Stimulated activated CD8-positive, alpha-beta memory T cell treated with anti-CD3 and anti-CD28 coated beads, Interleukin-2, amount 100 ng/mL, for 1 hour (primary cell): Measurements from ENCODE around the gene EHF.

Source experiments
- DNase-seq, 2 donors: peaks; one replicate each; pipeline ENCODE4 v3.0.0-alpha.2; 2020; ENCODE audit warnings: low read depth in 2 of 2

The EHF gene

DNA sequence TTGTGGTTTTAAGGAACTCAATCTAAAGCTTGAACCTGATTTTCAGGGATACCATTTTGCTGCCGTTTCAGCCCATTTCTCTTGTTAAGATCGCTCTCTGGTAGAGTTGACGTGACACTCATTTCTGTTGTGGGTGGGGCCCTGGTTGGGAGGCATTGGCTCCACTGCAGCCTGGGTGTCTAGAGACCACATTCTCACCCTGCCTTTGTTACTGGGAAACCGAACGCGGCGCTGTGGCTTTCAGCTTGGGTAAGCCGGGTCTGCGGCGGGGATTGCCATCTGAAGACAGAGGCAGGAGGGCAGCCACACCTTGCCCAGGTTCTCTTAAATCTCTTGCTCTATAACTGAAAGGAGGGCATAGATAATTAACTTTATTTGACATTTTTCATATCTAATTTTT is 3.2 kb downstream of the EHF start:
- DNase-seq, result no peak

DNA sequence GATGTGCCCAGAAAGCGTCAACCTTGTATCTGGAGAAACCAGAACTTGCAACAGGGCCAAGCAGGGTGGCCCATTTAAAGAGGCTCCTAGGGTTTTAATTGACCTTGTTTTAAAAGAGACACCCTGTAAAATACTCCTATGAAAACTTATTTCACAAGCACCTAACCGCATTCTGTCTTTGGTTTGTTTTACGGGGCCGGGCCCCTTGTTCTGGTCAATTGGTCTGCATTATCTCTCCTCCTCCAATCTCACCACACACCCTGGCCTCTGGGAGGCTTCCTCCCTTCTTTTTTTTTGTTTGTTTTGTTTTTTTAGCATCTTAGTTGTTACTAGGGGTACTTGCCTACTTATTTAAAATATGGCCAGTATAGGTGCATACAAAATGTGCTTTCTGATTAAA is 4.7 kb downstream of the EHF start:
- DNase-seq, result no peak

- DNase-seq, result no peak
Observed at GRCh38 chr11:34626393-34626792, 5.5 kb downstream of the EHF start.

DNA sequence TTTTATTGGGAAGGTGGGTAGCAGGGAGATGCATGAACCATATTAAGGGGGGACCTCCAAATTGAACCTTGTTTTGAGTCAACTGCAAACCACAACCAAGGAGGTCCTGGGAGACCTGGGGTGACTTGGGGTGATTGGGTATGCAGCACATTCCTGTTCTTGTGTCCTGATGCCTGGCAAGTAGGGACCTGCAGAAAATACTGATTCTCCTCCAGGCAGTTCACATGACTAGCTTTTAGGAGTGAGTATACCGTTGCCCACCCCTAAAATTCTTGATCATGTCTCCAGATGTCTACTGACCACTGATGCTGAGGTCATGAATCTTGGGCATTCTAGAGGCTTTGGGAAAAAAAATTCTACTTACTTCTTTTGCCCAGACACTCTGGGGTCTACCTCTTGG is 6.3 kb downstream of the EHF start:
- no peak for DNase-seq

DNA sequence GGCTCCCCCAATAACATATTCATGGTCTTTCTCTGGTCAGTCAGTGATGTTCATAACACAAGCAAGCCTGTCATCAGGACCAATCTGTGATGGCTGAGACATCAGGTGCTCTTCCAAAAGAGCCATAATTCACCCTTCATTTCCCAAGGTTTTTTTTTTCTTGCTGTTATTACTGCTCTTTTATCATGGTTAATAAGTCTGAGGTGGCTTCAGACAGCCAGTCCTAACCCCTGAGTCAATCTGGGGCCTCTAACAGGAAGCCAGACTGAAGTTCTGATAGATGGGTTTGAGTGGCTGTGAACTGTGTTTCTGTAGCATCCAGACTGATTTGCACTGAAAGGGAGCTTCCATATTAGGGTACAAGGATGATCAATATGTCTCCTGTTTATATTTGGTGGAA is 8.8 kb downstream of the EHF start:
- no peak for DNase-seq

- no peak for DNase-seq
Observed at GRCh38 chr11:34630544-34630943, 9.7 kb downstream of the EHF start.

GRCh38 chr11:34631297-34631696 is 10.4 kb downstream of the EHF start:
- DNase-seq, result no peak

DNA sequence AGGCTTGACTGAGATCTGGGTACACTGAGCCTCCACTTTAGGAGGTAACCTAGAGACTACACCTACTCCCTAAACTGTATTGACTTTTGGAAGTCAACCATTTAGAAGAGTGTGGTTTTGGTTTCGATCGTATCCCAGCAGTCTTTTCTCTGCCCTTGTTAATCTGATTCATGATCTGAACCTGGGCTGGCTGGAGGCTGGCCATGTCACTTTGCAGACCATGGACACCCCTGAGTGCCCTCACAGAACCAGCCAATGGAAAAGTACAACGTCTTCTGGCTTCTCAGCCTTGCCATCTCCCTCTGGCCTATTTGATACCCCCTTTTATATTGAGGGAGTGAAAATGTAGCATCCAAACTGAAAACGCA is 10.8 kb downstream of the EHF start:
- DNase-seq, result no peak

DNA sequence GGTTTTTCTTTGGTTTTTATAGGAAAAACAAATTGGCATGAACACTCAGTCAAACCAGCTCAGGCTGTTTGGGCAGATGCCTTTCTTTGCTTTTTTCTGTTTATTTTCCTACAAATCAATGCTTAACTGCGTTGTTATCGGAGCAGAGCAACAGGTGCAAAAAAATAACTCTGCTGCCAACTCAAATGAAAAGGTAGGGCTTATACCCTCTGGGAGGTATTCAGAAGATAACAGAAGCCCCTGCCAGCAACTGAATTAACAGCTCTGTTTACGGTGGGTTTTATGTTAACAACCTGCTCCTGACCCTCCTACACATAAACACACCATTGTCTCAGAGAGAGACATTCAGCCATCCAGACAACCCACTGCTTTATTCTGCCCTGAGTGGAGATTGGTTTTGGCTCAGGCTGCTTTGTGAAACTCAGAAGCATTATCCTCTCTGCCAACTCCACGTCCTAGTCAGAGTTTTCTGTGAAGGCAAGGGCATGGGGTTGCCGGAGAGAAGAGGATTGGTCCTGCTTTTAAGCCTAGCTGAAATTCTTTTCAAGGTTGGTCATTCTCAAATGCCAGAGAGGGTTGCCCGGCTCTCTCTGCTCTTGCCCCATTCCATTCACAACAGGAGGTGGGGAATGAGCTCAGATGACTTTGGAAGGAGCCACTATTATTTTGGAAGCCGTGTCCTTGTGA is 11.4 kb downstream of the EHF start:
- no peak for DNase-seq

- no peak for DNase-seq
Observed at GRCh38 chr11:34633640-34633989, 12.7 kb downstream of the EHF start.

- no peak for DNase-seq
Observed at GRCh38 chr11:34633990-34634693, 13.2 kb downstream of the EHF start.

- DNase-seq, result no peak
Observed at GRCh38 chr11:34634694-34635062, 13.8 kb downstream of the EHF start.

GRCh38 chr11:34636127-34636526 is 15.2 kb downstream of the EHF start:
- no peak for DNase-seq

GRCh38 chr11:34637303-34637702 is 16.4 kb downstream of the EHF start:
- DNase-seq, result no peak

DNA sequence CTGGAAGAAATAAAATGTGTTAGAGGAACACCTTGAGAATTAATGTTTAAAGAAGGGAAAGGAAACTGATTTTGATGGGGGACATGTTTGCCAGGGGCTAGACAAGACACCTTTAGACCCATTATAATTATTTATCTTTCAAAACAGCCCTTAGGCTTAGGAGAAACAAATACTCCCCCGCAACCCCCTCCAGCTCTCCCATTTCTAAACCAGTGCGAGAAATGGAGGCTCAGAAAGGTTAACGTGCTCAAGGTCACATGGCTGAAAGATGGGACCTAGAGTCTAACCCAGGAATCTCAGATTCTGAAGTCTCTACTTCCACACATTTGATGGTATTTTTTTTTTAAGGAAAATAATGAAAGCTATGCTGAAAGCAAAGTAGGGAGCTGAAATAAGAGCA is 18.0 kb downstream of the EHF start:
- DNase-seq, result no peak

DNA sequence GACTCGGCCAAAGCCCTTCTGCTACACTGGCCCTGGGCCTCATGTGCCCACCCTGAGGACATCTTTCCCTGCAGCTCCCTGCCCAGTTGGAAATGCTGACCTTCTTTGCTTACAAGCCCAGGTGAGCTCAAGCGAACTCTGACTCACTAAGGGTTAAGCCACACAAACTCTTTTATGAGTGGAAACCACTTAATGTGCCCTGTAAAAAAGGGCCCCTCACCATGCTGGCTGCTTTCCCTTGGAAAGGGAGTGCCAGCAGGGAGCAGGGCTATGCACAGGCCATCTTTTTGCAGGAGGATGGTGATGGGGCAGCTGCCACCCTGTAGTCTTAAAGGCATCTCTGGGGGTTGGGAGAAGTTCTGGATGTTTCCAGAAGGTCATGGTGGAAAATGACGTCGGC is 18.7 kb downstream of the EHF start:
- DNase-seq, result no peak

DNA sequence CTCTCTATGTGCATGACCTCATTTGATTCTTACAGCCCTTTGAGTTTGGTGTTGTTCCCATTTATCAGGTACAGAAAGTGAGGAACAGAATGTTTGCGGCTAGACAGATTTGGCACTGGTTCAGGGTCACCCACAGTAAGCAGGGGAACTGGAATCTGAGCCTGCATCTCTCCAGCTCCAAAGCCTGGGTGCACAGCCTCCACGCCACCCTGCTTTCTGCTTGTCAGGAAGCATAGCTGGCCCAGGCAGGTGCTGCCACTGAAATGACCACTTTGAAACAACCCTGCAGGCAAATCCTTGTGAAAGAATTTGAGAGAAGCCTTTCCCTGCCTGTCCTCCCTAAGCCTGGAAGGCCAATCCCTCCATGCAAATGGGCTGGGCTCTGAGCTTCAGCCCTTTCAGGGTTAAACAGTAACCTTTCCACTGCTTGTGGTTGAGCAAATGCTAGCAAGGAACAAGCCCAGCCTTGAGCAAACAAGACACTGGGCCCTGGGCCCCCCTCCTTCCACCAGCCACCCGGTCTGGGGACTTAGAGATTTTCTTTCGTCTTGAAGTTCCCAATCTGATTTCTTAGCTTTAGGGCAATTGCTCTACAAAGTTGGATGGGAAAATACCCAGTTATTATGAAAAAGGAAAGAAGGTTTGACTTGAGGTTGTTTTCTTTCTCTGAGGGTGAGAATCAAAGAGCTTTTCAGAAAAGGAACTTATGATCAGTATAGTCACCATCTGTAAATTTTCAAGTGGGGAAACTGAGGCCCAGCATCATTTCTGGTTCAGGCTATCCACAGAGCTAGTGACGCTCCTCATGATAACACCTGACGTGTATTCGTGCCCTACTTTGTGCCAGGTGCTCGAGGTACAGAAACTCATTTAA is 19.4 kb downstream of the EHF start:
- DNase-seq, result no peak

DNA sequence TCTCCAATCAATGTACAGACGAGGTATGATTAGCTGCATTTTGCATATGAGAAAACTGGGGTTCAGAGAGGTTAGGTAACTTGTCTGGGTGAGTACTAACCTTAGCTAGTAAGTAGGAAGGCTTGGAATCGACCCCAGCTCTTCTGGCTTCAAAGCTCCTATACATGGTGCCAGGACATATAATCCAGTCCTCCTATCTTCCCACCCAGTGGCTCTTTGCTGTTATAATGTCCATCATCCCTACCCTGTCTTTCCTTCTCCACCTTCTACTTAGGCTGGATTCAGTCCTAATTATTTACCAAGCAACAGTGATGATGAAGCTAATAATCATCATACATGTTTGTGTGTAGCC is 20.0 kb downstream of the EHF start:
- no peak for DNase-seq

DNA sequence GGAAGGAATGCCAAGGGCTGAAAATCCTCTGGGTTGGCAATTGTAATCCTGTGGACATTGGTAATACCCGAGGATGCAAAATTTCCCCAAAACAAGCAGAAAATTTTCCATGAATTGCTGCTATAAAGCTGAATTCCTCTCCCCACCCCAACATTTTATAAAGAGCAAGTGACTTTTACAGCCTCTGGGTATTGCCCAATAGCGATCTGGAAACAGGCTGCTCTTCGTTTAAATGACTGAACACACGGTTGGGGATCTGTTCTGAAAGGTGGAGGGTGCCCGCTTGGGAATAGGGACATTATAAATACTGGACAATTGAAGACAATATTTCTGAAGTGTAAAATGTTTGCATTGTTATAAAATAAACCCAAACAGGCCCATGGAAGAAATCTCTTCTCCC is 20.6 kb downstream of the EHF start:
- DNase-seq, result no peak

DNA sequence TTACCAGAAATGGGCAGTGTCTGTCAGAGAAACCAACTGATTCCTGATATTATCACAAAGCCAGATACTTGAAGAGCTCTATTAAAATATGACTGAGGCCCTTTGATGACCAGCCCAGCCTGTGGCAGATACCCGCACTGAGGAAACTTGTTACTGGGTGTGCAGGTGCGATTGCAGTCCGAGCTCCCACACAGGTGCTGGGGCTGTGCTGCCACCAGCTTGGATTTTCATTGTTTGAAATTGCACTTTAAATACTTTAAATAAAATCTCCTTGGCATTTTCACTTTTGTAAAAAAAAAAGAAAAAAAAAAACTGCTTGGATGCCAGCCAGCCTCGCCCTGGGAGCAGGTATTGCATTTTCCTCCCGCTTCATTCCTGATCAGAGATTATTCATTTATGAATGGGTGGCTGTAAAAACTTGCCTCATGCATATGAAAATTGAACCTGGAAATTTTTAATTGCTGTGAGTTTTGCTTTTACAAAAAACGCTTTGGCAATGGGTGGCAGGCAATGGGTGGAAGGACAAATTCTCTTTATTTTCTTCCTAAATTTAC is 21.2 kb downstream of the EHF start:
- no peak for DNase-seq

DNA sequence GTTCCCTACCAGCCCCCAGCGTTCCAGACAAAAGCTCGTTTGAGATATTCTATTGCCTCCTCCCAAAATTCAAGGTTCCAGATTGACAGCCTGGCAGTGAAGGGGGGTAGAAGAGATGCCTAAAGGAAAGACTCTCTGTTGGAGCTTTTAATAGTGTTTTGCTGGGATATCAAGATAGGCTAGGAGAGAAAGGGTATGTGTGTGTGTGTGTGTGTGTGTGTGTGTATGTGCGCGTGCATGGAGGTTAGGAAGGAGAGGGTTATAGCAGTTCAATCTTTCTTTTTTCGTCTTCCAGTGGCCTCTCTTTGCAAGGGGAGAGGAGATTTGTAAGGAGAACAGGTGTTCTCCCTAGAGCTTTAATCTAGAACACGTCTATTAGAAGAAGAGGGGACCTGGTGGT is 22.0 kb downstream of the EHF start:
- DNase-seq, result no peak

DNA sequence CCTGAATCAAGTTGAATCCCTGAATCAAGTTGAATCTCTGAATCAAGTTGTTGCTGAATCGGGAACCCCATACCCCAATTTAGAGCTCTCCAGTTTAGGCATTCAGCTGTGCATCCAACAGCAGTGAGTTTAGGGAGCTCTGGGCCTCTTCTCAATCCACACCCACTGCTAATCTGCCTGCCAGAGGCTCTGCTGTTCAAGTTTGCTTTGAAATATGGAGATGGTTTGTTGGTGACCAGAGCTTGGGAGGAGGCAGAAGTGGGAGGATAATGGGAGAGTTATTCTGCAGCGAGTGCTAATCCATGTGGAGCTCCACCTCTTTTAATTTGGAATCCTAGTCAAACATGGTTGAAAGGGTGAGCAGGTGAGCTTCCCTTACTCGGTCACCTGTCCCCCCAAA is 22.4 kb downstream of the EHF start:
- no peak for DNase-seq

DNA sequence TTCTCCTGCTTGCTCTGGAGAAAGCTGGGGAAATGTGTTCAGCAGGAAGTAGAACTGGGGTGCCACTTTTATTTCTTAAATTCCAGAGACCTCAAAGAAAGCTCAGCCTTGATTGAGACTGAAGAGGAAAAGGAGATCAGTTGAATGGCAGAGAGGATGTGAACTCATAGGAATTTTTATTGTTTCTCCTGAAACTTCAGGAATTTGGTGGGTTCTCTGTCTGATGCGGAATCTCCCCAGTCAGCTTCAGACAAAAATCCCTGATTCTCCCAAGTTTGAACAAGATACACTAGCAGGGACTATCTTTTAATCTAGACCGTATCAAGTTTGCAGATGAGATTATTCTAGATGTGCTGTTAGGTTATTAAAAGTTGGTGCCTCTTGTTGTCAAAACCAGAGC is 23.0 kb downstream of the EHF start:
- no peak for DNase-seq
